Mesendoderm (in vitro differentiated cells): Measurements from ENCODE around the gene FMO2. TPM values are rescaled to one million over a fixed set of nuclear protein-coding genes. Genes with fewer than 3 reads are reported as not detected.

ENCODE experiments used
- DNase-seq: peaks from one replicate; pipeline ENCODE4 v3.0.0; 2013
- H2AK5ac ChIP-seq: 2 replicates; pipeline ENCODE4 v1.6.1; 2013; ENCODE audit warnings: low read length, inconsistent platforms
- H2BK120ac ChIP-seq: 2 replicates; pipeline ENCODE4 v1.6.1; 2013; ENCODE audit warnings: low read depth, mild to moderate bottlenecking, low read length, moderate library complexity, mixed read lengths
- H2BK15ac ChIP-seq: replicated peaks from 2 replicates; pipeline ENCODE4 v1.6.1; 2013; ENCODE audit warnings: low read depth, mild to moderate bottlenecking, moderate library complexity
- H2BK5ac ChIP-seq: 2 replicates; pipeline ENCODE4 v1.6.1; 2013; ENCODE audit warnings: low read length, inconsistent platforms
- H3K18ac ChIP-seq: 2 replicates; pipeline ENCODE4 v1.6.1; 2013; ENCODE audit warnings: mild to moderate bottlenecking, low read length, mixed read lengths
- H3K23ac ChIP-seq: one replicate; pipeline ENCODE4 v1.6.1; 2013; ENCODE audit warnings: low read length
- H3K27ac ChIP-seq: 2 replicates; pipeline ENCODE4 v1.5.1; 2013; ENCODE audit warnings: low read depth, mild to moderate bottlenecking, inconsistent platforms, low read length, moderate library complexity
- H3K27me3 ChIP-seq: 2 replicates; pipeline ENCODE4 v1.6.1; 2013; ENCODE audit warnings: low read length, control low read depth, mild to moderate bottlenecking, inconsistent platforms; ENCODE audit not compliant: insufficient read depth, poor library complexity
- H3K36me3 ChIP-seq: 2 replicates; pipeline ENCODE4 v1.6.1; 2013; ENCODE audit warnings: low read length, inconsistent platforms; ENCODE audit not compliant: control insufficient read depth, insufficient read depth
- H3K4ac ChIP-seq: one replicate; pipeline ENCODE4 v1.6.1; 2013; ENCODE audit warnings: low read depth, mild to moderate bottlenecking, low read length, moderate library complexity
- H3K4me1 ChIP-seq: 2 replicates; pipeline ENCODE4 v1.6.1; 2013; ENCODE audit warnings: low read depth, low read length, inconsistent platforms; ENCODE audit not compliant: control insufficient read depth
- H3K4me2 ChIP-seq: 2 replicates; pipeline ENCODE4 v1.6.1; 2013; ENCODE audit warnings: low read length
- H3K4me3 ChIP-seq: 2 replicates; pipeline ENCODE4 v1.5.1; 2013; ENCODE audit warnings: mild to moderate bottlenecking, low read length
- H3K56ac ChIP-seq: one replicate; pipeline ENCODE4 v1.6.1; 2013; ENCODE audit warnings: low read length
- H3K79me1 ChIP-seq: 2 replicates; pipeline ENCODE4 v1.6.1; 2013; ENCODE audit warnings: low read length, inconsistent platforms
- H3K79me2 ChIP-seq: 2 replicates; pipeline ENCODE4 v1.6.1; 2013; ENCODE audit warnings: mild to moderate bottlenecking, low read length; ENCODE audit not compliant: control insufficient read depth, insufficient read depth
- H3K9ac ChIP-seq: 2 replicates; pipeline ENCODE4 v1.6.1; 2013; ENCODE audit warnings: low read length, inconsistent platforms
- H4K5ac ChIP-seq: one replicate; pipeline ENCODE4 v1.6.1; 2013; ENCODE audit warnings: low read length
- H4K8ac ChIP-seq: one replicate; pipeline ENCODE4 v1.6.1; 2013; ENCODE audit warnings: low read depth, mild to moderate bottlenecking, control low read depth, low read length, moderate library complexity
- WGBS: extraction: QIAGEN DNeasy Blood & Tissue Kit; methylation state at CpG from one replicate; pipeline ENCODE4 v1.1.7; 2013; ENCODE audit warnings: low lambda C conversion rate, missing lambda C conversion rate; ENCODE audit not compliant: insufficient coverage; ENCODE audit errors: extremely low coverage; 5-methylcytosine and 5-hydroxymethylcytosine counted together
- small RNA-seq: library from polyadenylated mRNA; stranded (forward); fragments of <200 nt; extraction: miRNeasy Mini kit (QIAGEN cat#:217004); gene quantifications from one replicate; pipeline ENCODE3, GENCODE V24; 2013; ENCODE audit not compliant: insufficient read depth

Gene FMO2

GRCh38 chr1:171257607-171258076 is 72.5 kb downstream of the FMO2 start:
- no peak overlapping the region for H3K23ac ChIP-seq
- WGBS = no CpG with 5 or more reads among the region's 5 CpGs
- H3K4me1 ChIP-seq = peaks cover 3% of the 10 kb centered on the region

GRCh38 chr1:171258429-171258828 is 73.3 kb downstream of the FMO2 start:
- no peaks in the 10 kb centered on the region for H3K79me2 ChIP-seq
- no peak overlapping the region for H3K9ac ChIP-seq
- DNase-seq = no peak
- H3K23ac ChIP-seq = no peak overlapping the region
- no peak overlapping the region for H2BK15ac ChIP-seq
- no peak overlapping the region for H4K8ac ChIP-seq
- H3K79me1 ChIP-seq = no peaks in the 10 kb centered on the region
- H3K18ac ChIP-seq = no peak overlapping the region
- no peak overlapping the region for H2BK5ac ChIP-seq
- no peak overlapping the region for H3K56ac ChIP-seq
- no peak overlapping the region for H3K4ac ChIP-seq
- no peak overlapping the region for H3K4me2 ChIP-seq
- no peaks in the 10 kb centered on the region for H3K36me3 ChIP-seq
- H3K4me1 ChIP-seq = peaks cover 3% of the 10 kb centered on the region
- H2BK120ac ChIP-seq = no peak overlapping the region
- H4K5ac ChIP-seq = no peak overlapping the region
- no peak overlapping the region for H3K4me3 ChIP-seq
- no peak overlapping the region for H3K27ac ChIP-seq
- no peak overlapping the region for H2AK5ac ChIP-seq
- WGBS = no CpG with 5 or more reads among the region's 3 CpGs
- H3K27me3 ChIP-seq = no peaks in the 10 kb centered on the region

More at GRCh38 chr1:171257607-171258076, 72.5 kb downstream of the FMO2 start:
- no peaks in the 10 kb centered on the region for H3K27me3 ChIP-seq
- no peak overlapping the region for H2BK15ac ChIP-seq
- H3K56ac ChIP-seq = no peak overlapping the region
- no peak overlapping the region for H3K18ac ChIP-seq
- H3K4me3 ChIP-seq = no peak overlapping the region
- H4K8ac ChIP-seq = no peak overlapping the region
- H3K36me3 ChIP-seq = no peaks in the 10 kb centered on the region
- H3K27ac ChIP-seq = no peak overlapping the region
- no peak overlapping the region for H3K9ac ChIP-seq
- no peak overlapping the region for H3K4me2 ChIP-seq
- H3K4ac ChIP-seq = no peak overlapping the region
- H2AK5ac ChIP-seq = no peak overlapping the region
- no peaks in the 10 kb centered on the region for H3K79me2 ChIP-seq
- H3K79me1 ChIP-seq = no peaks in the 10 kb centered on the region
- no peak for DNase-seq
- no peak overlapping the region for H4K5ac ChIP-seq
- H2BK5ac ChIP-seq = no peak overlapping the region
- H2BK120ac ChIP-seq = no peak overlapping the region

DNA sequence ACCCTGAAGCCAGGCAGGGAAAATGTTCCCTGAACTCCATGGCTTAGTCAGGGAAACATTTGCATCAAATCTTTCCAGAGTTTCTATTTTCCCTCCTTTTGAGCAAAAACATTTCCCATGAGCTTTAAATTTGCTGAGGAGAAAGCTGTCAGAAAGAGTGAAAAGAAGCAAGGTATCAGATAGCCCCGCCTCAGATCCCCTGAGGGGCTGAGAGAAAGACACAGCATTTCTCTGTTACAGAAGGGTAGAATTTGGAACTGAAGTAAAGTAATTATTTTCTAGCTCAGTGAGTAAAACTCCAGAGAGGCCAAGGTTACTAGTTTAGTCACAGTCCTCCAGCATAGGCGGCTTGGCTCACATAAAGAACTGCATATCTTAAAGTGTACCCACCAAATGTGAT is 73.8 kb downstream of the FMO2 start:
- Histone ChIP-seq H2BK15ac (no peak overlapping the region), H3K27me3 (no peaks in the 10 kb centered on the region), H3K79me1 (no peaks in the 10 kb centered on the region), H2BK120ac (no peak overlapping the region), H3K23ac (no peak overlapping the region), H3K27ac (no peak overlapping the region), H3K4me1 (peaks cover 3% of the 10 kb centered on the region), H3K18ac (no peak overlapping the region), H2AK5ac (no peak overlapping the region), H3K4me2 (no peak overlapping the region), H3K4me3 (no peak overlapping the region), H3K4ac (no peak overlapping the region), H2BK5ac (no peak overlapping the region), H3K9ac (no peak overlapping the region), H3K36me3 (no peaks in the 10 kb centered on the region), H4K8ac (no peak overlapping the region), H4K5ac (no peak overlapping the region), H3K56ac (no peak overlapping the region), H3K79me2 (no peaks in the 10 kb centered on the region)
- DNase-seq = no peak
- no CpG with 5 or more reads among the region's 2 CpGs for WGBS

Small RNAs within 50 kb of the gene (small RNA-seq; reads per million reads assigned to genes)
- gene RF00019 = not detected
